Stimulated activated CD8-positive, alpha-beta memory T cell treated with anti-CD3 and anti-CD28 coated beads, Interleukin-4, amount 100 ng/mL, for 1 hour (primary cell): ENCODE results near the gene LDB3.
"Not testable (repeated sequence)": the region's sequence is repeated elsewhere in the genome, so short reads cannot be mapped to it uniquely, and the experiment has no call there.

ENCODE experiments used
- DNase-seq, 2 donors: peaks; one replicate each; pipeline ENCODE4 v3.0.0-alpha.2; 2020; ENCODE audit warnings: low read depth in 2 of 2, low spot score in 1 of 2

The LDB3 gene, protein sequence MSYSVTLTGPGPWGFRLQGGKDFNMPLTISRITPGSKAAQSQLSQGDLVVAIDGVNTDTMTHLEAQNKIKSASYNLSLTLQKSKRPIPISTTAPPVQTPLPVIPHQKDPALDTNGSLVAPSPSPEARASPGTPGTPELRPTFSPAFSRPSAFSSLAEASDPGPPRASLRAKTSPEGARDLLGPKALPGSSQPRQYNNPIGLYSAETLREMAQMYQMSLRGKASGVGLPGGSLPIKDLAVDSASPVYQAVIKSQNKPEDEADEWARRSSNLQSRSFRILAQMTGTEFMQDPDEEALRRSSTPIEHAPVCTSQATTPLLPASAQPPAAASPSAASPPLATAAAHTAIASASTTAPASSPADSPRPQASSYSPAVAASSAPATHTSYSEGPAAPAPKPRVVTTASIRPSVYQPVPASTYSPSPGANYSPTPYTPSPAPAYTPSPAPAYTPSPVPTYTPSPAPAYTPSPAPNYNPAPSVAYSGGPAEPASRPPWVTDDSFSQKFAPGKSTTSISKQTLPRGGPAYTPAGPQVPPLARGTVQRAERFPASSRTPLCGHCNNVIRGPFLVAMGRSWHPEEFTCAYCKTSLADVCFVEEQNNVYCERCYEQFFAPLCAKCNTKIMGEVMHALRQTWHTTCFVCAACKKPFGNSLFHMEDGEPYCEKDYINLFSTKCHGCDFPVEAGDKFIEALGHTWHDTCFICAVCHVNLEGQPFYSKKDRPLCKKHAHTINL

DNA sequence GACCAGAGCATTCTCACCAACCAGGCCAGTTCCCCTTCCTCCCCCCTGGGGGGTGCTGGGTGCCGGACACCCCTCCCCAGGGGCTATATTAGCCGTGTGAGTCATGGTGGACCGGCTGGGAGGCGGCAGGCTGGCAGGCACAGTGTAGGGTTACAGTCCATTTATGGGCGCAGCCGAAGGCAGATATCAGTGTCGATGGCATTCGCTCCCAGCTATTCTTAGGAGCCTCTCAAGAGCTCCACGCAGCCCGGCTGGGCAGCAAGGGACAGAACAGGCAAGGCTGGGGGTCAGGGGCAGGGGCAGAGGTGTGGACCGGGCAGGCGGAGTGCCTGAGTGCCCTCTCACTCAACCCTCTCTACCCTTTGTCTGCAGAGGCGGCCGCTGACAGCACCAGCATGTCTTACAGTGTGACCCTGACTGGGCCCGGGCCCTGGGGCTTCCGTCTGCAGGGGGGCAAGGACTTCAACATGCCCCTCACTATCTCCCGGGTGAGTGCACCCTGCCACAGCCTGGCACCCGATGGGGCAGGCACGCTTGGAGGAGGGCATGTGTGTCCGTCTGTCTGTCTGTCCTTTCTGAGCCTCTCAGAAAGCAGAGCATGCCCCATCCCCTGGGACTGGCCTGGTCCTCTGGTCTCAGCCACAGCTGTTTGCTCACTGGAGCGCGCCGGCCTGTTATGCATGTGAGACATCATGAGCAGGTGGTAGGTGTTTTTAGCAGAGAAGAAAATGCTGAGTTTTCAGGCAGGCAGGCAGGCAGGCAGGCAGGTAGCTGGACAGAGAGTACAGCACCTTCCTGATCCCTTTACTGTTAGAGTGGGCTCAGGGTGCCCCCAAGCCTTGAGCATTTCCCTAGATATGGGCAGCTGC lies at the start of gene LDB3:
Gene LDB3, plus strand, starts transcription at position 215 of the 869 bp plus-strand sequence. Its CDS starts 181 bp downstream, at position 396.
- DNase-seq = no peak

DNA sequence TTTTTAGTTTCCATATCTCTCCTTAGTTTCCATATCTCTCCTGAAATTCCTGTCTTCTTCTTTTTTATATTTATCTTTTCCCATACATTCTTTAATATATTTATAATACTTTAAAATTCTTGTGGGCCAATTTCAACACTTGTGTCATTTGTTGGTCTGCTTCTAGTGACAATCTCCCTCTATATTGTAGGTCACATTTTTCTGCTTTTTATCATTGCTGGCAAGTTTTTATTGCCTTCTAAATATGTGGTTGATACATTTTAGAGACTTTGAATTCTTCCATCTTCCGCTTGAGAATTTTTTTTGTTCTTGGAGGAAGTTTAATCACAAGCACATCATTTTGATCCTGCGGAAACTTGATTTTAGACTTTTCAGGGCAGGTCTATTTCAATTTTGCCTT lies 40.0 kb upstream of the LDB3 start:
- DNase-seq = no peak

DNA sequence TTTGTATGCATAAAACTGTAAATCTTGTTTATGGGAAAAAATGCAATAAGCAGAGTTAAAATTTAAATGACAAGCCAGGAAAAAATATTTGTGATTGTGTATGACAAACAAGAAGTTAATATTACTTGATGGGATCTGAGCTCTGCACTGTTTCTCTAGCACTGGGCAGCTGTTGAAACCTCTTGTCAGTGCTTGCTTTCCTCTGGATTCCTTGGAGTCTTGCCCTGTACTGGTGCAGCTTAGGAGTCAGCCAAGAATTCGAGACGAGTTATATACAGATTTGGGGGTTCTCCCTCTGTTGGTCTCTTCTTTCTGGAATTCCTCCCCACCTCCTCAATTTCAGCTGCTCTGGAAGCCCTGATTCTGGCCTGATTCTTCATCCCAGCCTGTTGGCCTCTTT lies 38.2 kb upstream of the LDB3 start:
- no peak for DNase-seq

DNA sequence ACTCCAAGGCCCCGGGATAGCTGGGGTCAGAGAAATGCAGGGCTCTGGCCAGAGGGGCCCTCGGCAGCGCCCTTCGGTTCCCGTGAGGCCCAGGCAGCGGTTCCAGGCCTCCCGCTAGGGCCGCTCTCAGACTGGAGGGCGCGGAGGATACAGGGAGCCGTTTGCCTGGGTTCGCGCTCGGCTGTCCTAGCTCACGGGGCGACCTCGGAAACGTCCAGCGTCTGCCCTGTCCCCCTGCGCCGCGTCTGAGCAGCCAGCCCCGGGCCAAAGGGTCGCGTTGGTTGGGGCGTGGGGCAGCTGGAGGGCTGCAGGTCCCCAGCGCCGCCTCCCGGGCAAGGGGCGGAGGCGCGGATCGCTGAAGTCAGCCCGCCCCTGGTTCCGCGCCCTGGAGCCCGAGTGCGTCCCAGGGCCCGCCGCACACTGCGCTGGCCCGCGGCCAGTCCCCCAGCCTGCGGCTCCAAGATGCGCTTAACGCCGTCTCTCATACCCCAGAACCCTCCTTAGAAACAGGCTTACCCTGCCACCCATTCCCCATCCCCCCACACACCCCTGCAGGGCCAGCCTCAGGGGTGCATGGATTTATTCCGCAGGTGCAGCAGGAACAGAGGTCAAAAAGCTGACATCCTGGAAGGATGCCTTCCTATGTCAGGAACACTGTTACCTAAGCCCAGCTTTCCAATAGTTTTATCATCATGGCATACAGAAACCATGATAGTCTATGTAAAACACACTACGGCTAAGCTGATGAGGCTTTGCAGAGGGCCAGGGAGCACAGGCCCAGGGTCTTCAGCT lies 36.1 kb upstream of the LDB3 start:
- no peak for DNase-seq

DNA sequence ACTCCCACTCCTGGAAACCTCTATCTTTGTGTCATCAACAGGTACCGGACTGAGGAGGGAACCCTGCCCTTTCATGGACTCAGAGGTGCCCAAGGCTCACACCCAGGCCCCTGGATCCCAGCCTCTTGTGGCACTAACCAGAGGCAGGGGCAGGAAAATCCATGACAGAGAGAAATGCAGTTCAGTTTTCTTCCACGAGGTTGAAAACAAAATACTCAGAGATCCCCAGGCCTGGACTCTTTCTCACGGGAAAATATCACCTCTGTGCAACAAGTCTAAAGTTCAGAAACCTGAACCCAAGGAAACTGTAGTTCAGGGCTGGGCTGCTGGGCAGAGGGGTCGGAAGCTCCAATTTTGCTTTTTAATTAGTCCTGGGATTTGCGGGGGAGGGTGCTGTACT lies 35.4 kb upstream of the LDB3 start:
- no peak for DNase-seq

DNA sequence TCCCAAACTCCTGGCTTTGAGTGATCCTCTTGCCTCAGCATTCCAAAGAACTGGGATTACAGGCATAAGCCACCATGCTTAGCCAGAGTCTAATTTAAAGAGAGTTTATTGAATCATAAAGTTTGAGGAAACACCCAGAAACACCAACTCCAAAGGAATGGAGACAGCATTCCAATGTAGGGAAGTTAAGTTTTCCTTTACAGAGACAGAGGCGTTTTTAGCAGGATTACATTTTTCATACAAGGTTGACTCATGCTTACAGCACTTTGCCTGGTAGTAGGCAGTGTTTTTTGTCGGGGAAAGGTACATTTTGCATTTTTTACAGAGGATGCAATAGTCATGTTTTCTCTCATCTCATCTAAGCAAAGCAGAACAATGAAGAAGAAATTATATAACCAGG lies 32.9 kb upstream of the LDB3 start:
- no peak for DNase-seq

DNA sequence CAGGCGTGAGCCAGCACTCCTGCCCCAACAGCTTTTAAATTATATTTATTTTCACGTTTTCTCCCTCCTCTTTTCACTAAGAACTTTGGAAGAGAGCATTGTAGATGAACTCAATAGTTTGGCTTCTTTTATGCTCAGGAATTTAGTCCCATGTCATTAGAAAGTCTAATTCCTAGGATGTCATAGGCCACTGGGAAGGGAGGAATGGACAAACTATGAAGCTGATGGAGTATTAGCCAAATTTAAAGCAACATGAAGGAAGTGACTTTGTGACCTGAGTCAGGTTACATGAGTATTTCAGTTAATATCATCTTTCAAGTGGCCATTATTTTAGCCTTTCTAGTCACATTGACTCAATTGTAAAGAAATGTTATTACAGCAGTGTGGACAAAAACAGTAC lies 32.0 kb upstream of the LDB3 start:
- DNase-seq = no peak

DNA sequence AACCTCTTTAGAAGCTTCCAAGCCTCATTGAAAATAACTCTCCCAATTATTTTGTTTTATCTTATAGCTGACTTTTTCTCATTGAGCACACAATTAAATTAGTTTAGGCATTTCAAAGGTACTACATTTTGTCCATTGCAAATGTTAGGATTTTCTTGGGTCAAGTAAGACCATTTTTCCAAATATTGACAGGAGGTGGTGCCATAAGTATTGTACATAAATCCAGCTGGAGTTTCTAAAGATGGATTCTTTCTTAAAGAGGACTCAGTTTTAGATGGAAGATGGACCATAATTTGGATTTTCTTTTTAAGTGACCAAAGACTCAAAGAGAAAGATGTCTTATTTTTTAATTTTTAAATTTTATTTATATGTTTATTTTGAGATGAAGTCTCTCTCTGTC lies 26.3 kb upstream of the LDB3 start:
- DNase-seq = no peak

DNA sequence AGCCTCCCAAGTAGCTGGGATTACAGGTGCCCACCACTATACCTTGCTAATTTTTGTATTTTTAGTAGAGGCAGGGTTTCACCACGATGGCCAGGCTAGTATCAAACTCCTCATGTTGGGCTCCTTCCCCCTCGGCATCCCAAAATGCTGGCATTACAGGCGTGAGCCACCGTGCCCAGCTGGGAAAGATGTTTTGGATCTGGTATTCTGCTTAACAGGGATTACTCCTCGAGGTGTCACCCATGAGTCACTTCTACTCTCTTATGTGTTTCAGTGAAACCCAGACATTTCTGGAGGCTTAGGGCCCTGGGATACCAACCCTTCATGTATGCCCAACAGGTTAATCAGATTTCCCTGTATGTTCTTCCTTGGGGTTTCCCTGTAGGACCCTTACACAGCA lies 25.8 kb upstream of the LDB3 start:
- no peak for DNase-seq

DNA sequence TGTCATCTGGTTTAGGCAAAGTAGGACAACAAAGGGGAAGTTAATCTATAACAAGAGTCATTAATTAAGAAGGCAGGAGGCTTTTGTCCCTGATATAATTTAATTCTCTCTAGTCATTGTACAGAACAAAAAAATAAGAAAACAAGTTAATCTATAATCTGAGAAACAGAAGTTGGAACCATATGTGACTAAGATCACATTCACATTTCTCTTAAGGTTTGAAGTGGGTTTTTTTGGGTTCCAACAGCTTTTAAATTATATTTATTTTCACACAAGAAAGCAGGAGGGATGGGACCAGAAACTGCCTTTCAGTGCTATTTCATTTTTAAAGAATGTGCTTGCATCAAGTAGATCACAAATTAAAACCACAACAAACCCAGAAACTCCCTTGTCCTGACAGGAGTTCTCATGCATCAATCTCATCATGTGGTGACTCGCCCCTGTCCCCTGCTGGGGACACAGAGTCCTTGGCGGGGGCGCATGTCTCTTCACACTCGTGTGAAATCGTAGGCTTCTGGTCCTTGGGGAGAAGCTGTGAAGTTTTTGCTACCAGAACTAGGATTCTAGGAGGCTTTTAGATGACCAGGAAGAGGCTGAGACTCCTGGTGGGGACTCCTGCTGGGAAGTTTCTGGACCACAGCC lies 24.0 kb upstream of the LDB3 start:
- no peak for DNase-seq

DNA sequence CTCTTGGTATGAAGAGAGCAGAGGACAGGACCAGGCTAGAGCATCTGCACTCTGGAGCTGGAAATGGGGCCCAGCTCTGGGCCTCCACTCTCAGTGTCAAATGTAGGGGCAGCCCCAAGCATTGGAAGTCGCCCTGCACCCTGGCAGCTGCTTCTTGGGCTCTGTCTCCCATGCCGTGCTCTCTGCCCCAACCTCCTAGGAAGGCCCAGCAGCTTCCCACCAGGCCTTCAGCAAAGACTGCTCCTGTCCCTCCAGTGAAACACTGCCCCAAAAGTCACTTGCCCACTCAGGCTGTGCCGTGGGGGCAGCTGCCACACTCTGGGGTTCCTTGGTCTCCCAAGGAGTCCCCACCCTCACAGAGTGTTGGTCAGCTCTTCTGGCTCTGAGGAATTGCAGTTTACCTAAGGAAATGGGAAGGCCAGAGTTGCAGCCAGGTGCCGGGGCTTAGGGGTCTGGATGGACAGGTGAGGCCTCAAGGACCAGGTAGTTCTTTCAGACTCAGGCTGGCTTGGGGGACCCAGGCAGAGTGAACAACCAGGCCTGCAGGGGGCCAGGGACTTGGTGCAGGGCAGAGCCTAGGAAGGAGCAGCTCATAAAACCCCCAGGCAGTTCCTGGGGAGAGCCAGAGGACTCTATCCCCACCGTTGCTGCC lies 23.4 kb upstream of the LDB3 start:
- DNase-seq = no peak

DNA sequence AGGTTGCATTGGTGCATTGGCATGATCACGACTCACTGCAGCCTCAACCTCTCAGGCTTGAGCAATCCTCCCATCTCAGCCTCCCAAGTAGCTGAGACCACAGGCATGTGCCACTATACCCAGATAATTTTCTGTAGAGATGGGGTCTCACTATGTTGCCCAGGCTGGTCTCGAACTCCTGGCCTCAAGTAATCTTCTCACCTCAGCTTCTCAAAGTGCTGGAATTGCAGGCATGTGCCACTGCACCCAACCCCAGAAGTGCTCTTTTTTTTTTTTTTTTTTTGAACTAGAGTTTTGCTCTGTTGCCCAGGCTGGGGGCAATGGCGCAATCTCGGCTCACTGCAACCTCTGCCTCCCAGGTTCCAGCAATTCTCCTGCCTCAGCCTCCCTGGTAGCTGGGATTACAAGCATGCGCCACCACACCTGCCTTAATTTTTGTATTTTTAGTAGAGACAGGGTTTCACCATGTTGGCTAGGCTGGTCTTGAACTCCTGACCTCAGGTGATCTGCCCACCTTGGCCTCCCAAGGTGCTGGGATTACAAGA lies 22.6 kb upstream of the LDB3 start:
- DNase-seq = not testable (repeated sequence)

DNA sequence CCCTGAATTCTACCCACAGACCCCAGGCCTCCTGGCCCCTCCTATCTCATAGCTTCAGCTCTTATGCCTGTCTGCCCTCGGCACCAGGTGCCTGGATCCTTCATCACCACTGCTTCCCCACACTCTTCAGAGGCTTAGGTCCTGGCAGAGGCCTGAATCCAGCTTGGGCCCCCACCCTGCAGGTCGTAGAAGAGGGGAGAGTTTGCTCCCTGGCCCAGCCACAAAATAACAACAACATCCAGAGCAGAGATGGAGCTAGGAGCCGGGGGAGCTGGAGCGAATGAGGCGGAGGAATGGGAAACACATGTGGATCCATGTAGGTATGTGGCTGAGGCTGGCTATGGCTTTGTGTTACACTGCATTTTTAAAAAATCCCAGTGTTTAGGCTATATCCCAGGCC lies 21.8 kb upstream of the LDB3 start:
- DNase-seq = no peak

DNA sequence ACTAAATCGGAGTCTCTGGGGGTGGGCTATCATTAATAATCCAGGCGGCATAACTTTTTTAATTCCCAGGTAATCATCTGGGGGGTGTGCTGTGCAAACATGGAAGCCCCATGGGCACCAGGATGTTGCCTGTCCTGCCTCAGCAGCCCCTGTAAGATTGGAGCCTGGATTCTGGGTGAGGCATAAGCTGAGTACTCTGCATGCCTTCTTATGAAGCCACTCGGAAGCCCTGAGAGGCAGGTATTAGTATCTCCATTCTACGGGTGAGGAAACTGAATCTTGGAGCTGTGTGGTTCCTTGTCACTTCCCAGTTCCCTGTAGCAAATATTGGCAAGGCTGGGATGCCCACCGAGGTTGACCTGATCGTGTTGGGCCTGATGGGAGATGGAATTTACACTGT lies 21.4 kb upstream of the LDB3 start:
- DNase-seq = no peak

DNA sequence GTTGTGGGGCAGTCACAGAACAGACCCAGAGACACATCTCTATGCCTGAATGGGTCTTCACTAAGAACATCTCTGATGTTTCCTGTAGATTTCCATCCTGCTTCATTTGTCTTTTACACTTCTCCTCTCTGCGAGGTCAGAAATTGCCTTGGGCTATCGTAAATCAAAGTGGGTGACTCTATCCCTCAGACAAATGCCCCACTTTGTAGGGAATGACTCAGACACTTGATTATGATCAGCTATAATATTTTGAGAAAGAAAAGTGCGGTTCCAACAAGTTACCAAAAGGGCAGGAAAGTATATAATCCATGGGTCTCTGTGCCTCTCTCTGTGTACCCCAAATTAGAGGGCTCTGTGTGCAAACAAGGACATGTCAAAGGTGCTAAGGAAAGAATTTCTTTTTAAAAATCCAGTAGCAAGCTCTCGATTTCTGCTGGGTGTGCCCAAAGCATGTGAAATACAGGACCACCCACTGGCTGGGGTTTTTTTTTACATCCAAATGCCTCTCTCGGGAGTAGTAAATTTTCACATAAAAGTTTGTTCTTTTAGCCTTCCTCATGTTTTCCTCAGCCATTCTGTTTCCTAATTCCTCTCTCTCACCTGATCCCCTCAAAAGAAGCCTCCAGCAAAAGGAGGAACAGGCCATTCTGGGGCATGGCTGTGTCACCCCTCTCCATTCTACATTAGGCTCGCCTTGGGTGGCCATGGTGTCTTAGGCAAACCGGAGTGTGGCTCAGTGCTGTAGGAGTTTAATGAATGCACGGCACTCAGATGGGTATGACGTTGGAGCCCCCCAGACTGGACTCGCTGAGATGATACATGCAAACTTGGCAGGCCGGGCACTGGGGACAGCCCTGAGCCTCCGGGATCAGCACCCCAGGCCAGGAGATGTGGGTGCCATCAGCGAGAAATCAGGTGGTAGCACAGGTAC lies 20.3 kb upstream of the LDB3 start:
- DNase-seq = no peak

DNA sequence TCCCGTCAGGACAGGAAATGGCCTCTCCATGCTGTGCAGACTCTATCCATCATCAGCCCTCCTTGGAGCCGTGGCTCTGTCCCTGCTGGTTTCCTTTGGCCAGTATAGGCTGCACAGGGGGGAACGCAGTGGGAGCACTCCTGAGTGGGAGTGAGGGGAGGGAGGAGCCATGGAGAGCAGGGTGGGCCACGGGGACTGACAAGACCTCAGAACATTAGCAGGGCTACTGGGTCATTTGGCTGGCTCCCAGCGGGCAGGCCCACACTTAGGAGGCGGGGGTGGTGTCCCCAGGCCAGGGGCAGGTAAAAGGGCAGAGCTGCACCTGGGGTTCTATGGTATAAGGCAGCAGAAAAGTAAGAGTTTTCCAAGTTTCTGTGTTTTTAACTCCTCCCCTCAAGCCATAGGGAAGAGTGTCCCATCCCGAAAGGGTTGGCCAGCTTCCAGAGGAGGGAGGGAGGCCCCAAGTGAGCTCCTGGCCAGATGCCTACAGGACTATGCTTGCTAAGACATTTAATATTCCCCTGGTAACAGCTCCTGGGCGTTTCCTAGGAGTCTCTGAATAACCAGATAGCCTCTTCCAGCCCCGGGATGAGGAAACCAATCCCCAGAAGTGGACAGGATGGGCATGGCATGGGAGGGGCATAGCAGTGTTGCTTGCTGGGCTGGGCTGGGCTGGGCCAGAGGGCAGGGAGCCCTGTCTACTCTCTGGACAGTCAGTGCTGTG lies 19.4 kb upstream of the LDB3 start:
- no peak for DNase-seq

DNA sequence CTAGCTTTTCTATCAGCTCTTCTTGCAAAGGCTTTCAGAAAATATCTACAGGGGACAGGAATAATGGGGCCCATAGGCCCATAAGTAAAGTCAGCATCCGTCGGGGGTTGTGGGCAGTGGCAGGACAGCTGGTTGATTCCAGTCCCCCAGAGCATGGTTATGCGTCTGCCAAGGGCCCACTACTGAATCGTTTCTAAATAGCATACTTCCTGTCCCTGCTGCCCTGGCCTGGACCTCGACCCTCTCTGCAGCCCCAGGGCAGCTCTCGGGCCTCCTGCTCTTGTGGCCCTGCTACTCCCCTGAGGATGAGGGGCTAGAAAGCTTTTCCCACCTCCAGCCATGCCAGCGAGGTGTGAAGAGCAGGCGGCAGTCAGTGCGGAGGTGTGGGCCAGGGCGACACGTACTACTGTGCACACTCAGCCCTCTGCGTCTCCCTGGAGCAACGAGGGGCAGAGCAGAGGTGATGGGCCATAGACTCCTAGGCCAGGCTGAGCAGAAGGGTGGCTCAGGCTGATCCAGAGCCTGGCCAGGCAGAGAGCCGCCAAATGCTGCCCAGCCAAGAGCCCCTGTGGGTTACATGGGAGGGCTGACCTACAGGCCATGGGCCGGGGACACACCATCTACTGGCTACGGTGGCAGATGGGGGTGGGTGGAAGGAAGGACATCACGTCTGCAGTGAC lies 18.7 kb upstream of the LDB3 start:
- no peak for DNase-seq
